ENCODE measurements around the gene HIRA. TPM values are rescaled to one million over a fixed set of nuclear protein-coding genes. Genes with fewer than 3 reads are reported as not detected.

The HIRA gene
- total and polyA plus RNA-seq, 9 of the 15 experiments (the other 6 are each of a cell fraction or from before 2014, with no cell fraction given): 0.96 to 132 (median 58.4) TPM

- 0 out of 2 replicates have a peak, but pooled peaks have one; percentile 28 for TF ChIP-seq ZNF57 (CRISPR knock-in tag; IDR thresholded peaks at IDR 0.05)
- no peak for TF ChIP-seq ZBTB1 (CRISPR knock-in tag; IDR thresholded peaks at IDR 0.05; ENCODE audit: borderline replicate concordance, low read depth)
- TF ChIP-seq ETS2 (tag; IDR thresholded peaks at IDR 0.05; ENCODE audit: borderline replicate concordance, poor library complexity, severe bottlenecking): peak; percentile 98
- TF ChIP-seq FIP1L1 (IDR thresholded peaks at IDR 0.05; ENCODE audit: low read depth, low read length, poor library complexity, severe bottlenecking): peak; percentile 82
- no peak for TF ChIP-seq ESRRB (CRISPR knock-in tag; IDR thresholded peaks at IDR 0.05; ENCODE audit: borderline replicate concordance)
- TF ChIP-seq FUS (optimal IDR thresholded peaks at IDR 0.05; ENCODE audit: low read depth, low read length): no peak
- no peak for TF ChIP-seq PATZ1 (CRISPR knock-in tag; IDR thresholded peaks at IDR 0.05; ENCODE audit: borderline replicate concordance)
- no peak for TF ChIP-seq E2F1 (CRISPR knock-in tag; IDR thresholded peaks at IDR 0.05)
- no peak for TF ChIP-seq ATF6 (CRISPR knock-in tag; IDR thresholded peaks at IDR 0.05)
- TF ChIP-seq BDP1 (IDR thresholded peaks at IDR 0.05; ENCODE audit: insufficient read depth, insufficient read length): no peak
- TF ChIP-seq RBBP5 (IDR thresholded peaks at IDR 0.05; ENCODE audit: borderline replicate concordance, insufficient read depth, low read length, poor library complexity, severe bottlenecking): peak; percentile 99
- no peak for TF ChIP-seq SMAD1 (IDR thresholded peaks at IDR 0.05; ENCODE audit: low read depth, low read length, partially characterized antibody)
- 0 out of 2 replicates have a peak, but pooled peaks have one; percentile 51 for TF ChIP-seq ZFP30 (CRISPR knock-in tag; IDR thresholded peaks at IDR 0.05; ENCODE audit: borderline replicate concordance)
- TF ChIP-seq DIDO1 (tag; IDR thresholded peaks at IDR 0.05; ENCODE audit: low read depth): no peak
- no peak for TF ChIP-seq RERE (CRISPR knock-in tag; IDR thresholded peaks at IDR 0.05; ENCODE audit: borderline replicate concordance)
- no peak for TF ChIP-seq HDAC8 (tag; IDR thresholded peaks at IDR 0.05)
These were observed 47.4 kb upstream of the HIRA start, which contains the start of gene UFD1 (continued) for GRCh38 chr22:19478901-19479354.
